H9 (cell line): ENCODE data around the gene BEST3. TPM values are rescaled to one million over a fixed set of nuclear protein-coding genes. Genes with fewer than 3 reads are reported as not detected.

ENCODE experiments used
- DNase-seq: peaks from one replicate; pipeline ENCODE4 v3.0.0-alpha.2; 2017
- H2AFZ ChIP-seq: one replicate; pipeline ENCODE4 v1.6.1; 2013; ENCODE audit warnings: mild to moderate bottlenecking, low read length, control low read depth, moderate library complexity
- H2AK5ac ChIP-seq: 2 replicates; pipeline ENCODE4 v1.6.1; 2013; ENCODE audit warnings: low read length, control low read depth, mixed read lengths; ENCODE audit not compliant: insufficient read length
- H2BK120ac ChIP-seq: one replicate; pipeline ENCODE4 v1.6.1; 2013; ENCODE audit warnings: low read depth, mild to moderate bottlenecking, low read length, control low read depth, inconsistent platforms; ENCODE audit not compliant: poor library complexity, severe bottlenecking
- H2BK12ac ChIP-seq: 2 replicates; pipeline ENCODE4 v1.6.1; 2013; ENCODE audit warnings: low read length, control low read depth, mixed read lengths, low read depth; ENCODE audit not compliant: insufficient read length
- H2BK15ac ChIP-seq: 2 replicates; pipeline ENCODE4 v1.6.1; 2013; ENCODE audit warnings: low read depth, low read length, control low read depth
- H2BK20ac ChIP-seq: one replicate; pipeline ENCODE4 v1.6.1; 2013; ENCODE audit warnings: low read depth, mild to moderate bottlenecking, low read length, control low read depth, inconsistent platforms; ENCODE audit not compliant: poor library complexity, severe bottlenecking
- H2BK5ac ChIP-seq: 2 replicates; pipeline ENCODE4 v1.6.1; 2013; ENCODE audit warnings: low read length, control low read depth, mixed read lengths; ENCODE audit not compliant: insufficient read length
- H3K14ac ChIP-seq: 2 replicates; pipeline ENCODE4 v1.6.1; 2013; ENCODE audit warnings: low read length, control low read depth; ENCODE audit not compliant: insufficient read depth
- H3K18ac ChIP-seq: 2 replicates; pipeline ENCODE4 v1.6.1; 2013; ENCODE audit warnings: low read depth, mild to moderate bottlenecking, mixed read lengths, low read length, control low read depth; ENCODE audit not compliant: insufficient read length
- H3K23ac ChIP-seq: 2 replicates; pipeline ENCODE4 v1.6.1; 2013; ENCODE audit warnings: low read length, control low read depth, mixed read lengths, low read depth; ENCODE audit not compliant: insufficient read length
- H3K23me2 ChIP-seq: 2 replicates; pipeline ENCODE4 v1.6.1; 2013; ENCODE audit warnings: low read depth, mild to moderate bottlenecking, mixed read lengths, low read length, control low read depth; ENCODE audit not compliant: insufficient read length, poor library complexity, severe bottlenecking
- H3K27ac ChIP-seq: 2 replicates; pipeline ENCODE4 v1.5.1; 2013; ENCODE audit warnings: low read length, control low read depth, mixed read lengths, low read depth; ENCODE audit not compliant: insufficient read length
- H3K27me3 ChIP-seq: 2 replicates; pipeline ENCODE4 v1.6.1; 2013; ENCODE audit warnings: low read length, control low read depth, inconsistent platforms; ENCODE audit not compliant: insufficient read depth
- H3K4ac ChIP-seq: 2 replicates; pipeline ENCODE4 v1.6.1; 2013; ENCODE audit warnings: low read depth, mild to moderate bottlenecking, control low read depth, inconsistent platforms, low read length, moderate library complexity
- H3K4me1 ChIP-seq: 2 replicates; pipeline ENCODE4 v1.6.1; 2013; ENCODE audit warnings: low read length, control low read depth, inconsistent platforms; ENCODE audit not compliant: insufficient read depth
- H3K4me2 ChIP-seq: 2 replicates; pipeline ENCODE4 v1.6.1; 2013; ENCODE audit warnings: low read length, control low read depth, mixed read lengths; ENCODE audit not compliant: insufficient read length, insufficient read depth
- H3K56ac ChIP-seq: 2 replicates; pipeline ENCODE4 v1.6.1; 2013; ENCODE audit warnings: low read depth, mild to moderate bottlenecking, mixed read lengths, low read length, control low read depth; ENCODE audit not compliant: insufficient read length
- H3K79me1 ChIP-seq: 2 replicates; pipeline ENCODE4 v1.6.1; 2013; ENCODE audit warnings: low read depth, mild to moderate bottlenecking, moderate library complexity, low read length, control low read depth, inconsistent platforms; ENCODE audit not compliant: insufficient read depth, poor library complexity, severe bottlenecking
- H3K79me2 ChIP-seq: 2 replicates; pipeline ENCODE4 v1.6.1; 2013; ENCODE audit warnings: low read length, control low read depth, inconsistent platforms; ENCODE audit not compliant: insufficient read depth
- H3K9ac ChIP-seq: 2 replicates; pipeline ENCODE4 v1.6.1; 2013; ENCODE audit warnings: low read length, control low read depth, mixed read lengths; ENCODE audit not compliant: insufficient read length; ENCODE audit errors: extremely low read depth
- H3K9me3 ChIP-seq: one replicate; pipeline ENCODE4 v1.6.1; 2013; ENCODE audit warnings: low read depth, low read length, inconsistent platforms; ENCODE audit not compliant: control insufficient read depth
- H3T11ph ChIP-seq: one replicate; pipeline ENCODE4 v1.6.1; 2013; ENCODE audit warnings: mild to moderate bottlenecking, low read length, control low read depth, inconsistent platforms
- H4K20me1 ChIP-seq: one replicate; pipeline ENCODE4 v1.6.1; 2013; ENCODE audit not compliant: control insufficient read depth, insufficient read length, insufficient read depth
- H4K5ac ChIP-seq: 2 replicates; pipeline ENCODE4 v1.6.1; 2013; ENCODE audit warnings: low read depth, mild to moderate bottlenecking, mixed read lengths, low read length, control low read depth; ENCODE audit not compliant: insufficient read length
- H4K8ac ChIP-seq: replicated peaks from 2 replicates; pipeline ENCODE4 v1.6.1; 2013; ENCODE audit warnings: low read length, control low read depth, mixed read lengths, low read depth; ENCODE audit not compliant: insufficient read length
- H4K91ac ChIP-seq: 2 replicates; pipeline ENCODE4 v1.6.1; 2013; ENCODE audit warnings: low read depth, mild to moderate bottlenecking, moderate library complexity, mixed read lengths, low read length, control low read depth; ENCODE audit not compliant: insufficient read length
- H3K27ac Mint-ChIP-seq, 3 experiments: 2 replicates in 2 of 3; 3 replicates in 1 of 3; pipeline ENCODE4 v1.8.0; 2020 to 2021; ENCODE audit warnings: mixed read lengths in 3 of 3, mild to moderate bottlenecking in 1 of 3, moderate library complexity in 1 of 3
- H3K27me3 Mint-ChIP-seq: 2 replicates; pipeline ENCODE4 v1.8.0; 2021; ENCODE audit warnings: low read depth, mild to moderate bottlenecking, moderate library complexity, mixed read lengths
- H3K36me3 Mint-ChIP-seq, 3 experiments: 2 replicates in 2 of 3; 3 replicates in 1 of 3; pipeline ENCODE4 v1.8.0; 2020 to 2021; ENCODE audit warnings: low read depth in 3 of 3, mixed read lengths in 3 of 3; ENCODE audit not compliant: insufficient read depth in 1 of 3
- H3K4me1 Mint-ChIP-seq, 2 experiments: 2 replicates each; pipeline ENCODE4 v1.8.0; 2020; ENCODE audit warnings: mixed read lengths in 2 of 2
- H3K4me3 Mint-ChIP-seq, 2 experiments: 2 replicates in 1 of 2; 3 replicates in 1 of 2; pipeline ENCODE4 v1.8.0; 2020 to 2021; ENCODE audit warnings: mild to moderate bottlenecking in 2 of 2, mixed read lengths in 2 of 2, moderate library complexity in 1 of 2
- H3K9me3 Mint-ChIP-seq, 2 experiments: 2 replicates in 1 of 2; 3 replicates in 1 of 2; pipeline ENCODE4 v1.8.0; 2020; ENCODE audit warnings: mild to moderate bottlenecking in 2 of 2, mixed read lengths in 2 of 2, moderate library complexity in 1 of 2
- CTCF ChIP-seq: fragments of 200-600 bp; sonication (generic); conservative IDR thresholded peaks from 3 replicates; pipeline ENCODE4 v1.8.0; 2021; ENCODE audit warnings: antibody characterized with exemption, mild to moderate bottlenecking
- WGBS: extraction: QIAGEN DNeasy Blood & Tissue Kit; methylation state at CpG from one replicate; pipeline ENCODE4 v1.1.7; 2013; ENCODE audit warnings: missing lambda C conversion rate, low lambda C conversion rate, mixed read lengths; ENCODE audit not compliant: insufficient read length; ENCODE audit errors: extremely low coverage; 5-methylcytosine and 5-hydroxymethylcytosine counted together
- total RNA-seq: library from RNA; stranded (reverse); gene quantifications from 2 replicates; pipeline ENCODE4 v1.2.1, GENCODE V29; 2021

The BEST3 gene
- total RNA-seq, 1 experiment from 2014 or later = 0.42 TPM

- Histone ChIP-seq H4K20me1 (no peaks in the 10 kb centered on the region), H4K5ac (no peak overlapping the region), H2AFZ (no peak overlapping the region), H2BK15ac (no peak overlapping the region), H3K56ac (no peak overlapping the region), H2BK12ac (no peak overlapping the region), H3K79me1 (no peaks in the 10 kb centered on the region), H3K27me3 (no peaks in the 10 kb centered on the region), H2AK5ac (no peak overlapping the region), H3K4me1 (no peaks in the 10 kb centered on the region), H3K9ac (no peak overlapping the region), H3K4ac (no peak overlapping the region), H3K79me2 (no peaks in the 10 kb centered on the region), H2BK5ac (no peak overlapping the region), H3K27ac (no peak overlapping the region), H3T11ph (no peak overlapping the region), H2BK120ac (no peak overlapping the region), H3K14ac (no peak overlapping the region), H4K91ac (no peak overlapping the region), H3K18ac (no peak overlapping the region), H3K9me3 (no peaks in the 10 kb centered on the region), H3K4me2 (no peak overlapping the region), H2BK20ac (no peak overlapping the region), H3K23me2 (no peaks in the 10 kb centered on the region), H4K8ac (no peak overlapping the region), H3K23ac (no peak overlapping the region)
- Mint-ChIP-seq H3K27me3 (no peaks in the 10 kb centered on the region), H3K27ac (no peak overlapping the region), H3K36me3 (no peaks in the 10 kb centered on the region), H3K9me3 (no peaks in the 10 kb centered on the region), H3K4me1 (no peaks in the 10 kb centered on the region), H3K4me3 (no peak overlapping the region)
- DNase-seq = no peak
- no peak for TF ChIP-seq CTCF
- no CpG with 5 or more reads among the region's 14 CpGs for WGBS
Measured at GRCh38 chr12:69616025-69616424, 83.1 kb downstream of the BEST3 start.
